Measurements from ENCODE around the gene TTI1.

TTI1 gene

GRCh38 chr20:37980876-37981275 lies 52.4 kb downstream of the TTI1 start:
- H3K4me3 ChIP-seq, result no peak overlapping the region
- no peak for TF ChIP-seq CTCF (IDR thresholded peaks at IDR 0.05)
- peaks cover 0 to 27% (median 25%) of the 10 kb centered on the region in 3 donors for H3K36me3 ChIP-seq
- H3K27me3 ChIP-seq, result no peaks in the 10 kb centered on the region
- DNase-seq, result no peak
- H3K9me3 ChIP-seq, result no peaks in the 10 kb centered on the region
- intact Hi-C loops (cut with DNase I; ENCODE audit: low total_unique reads), result no loop called here
- no peak overlapping the region for H3K27ac ChIP-seq
- peaks cover 0 to 19% (median 15%) of the 10 kb centered on the region in 4 donors for H3K4me1 ChIP-seq

GRCh38 chr20:37980383-37980782 lies 52.9 kb downstream of the TTI1 start:
- no peak for TF ChIP-seq CTCF (IDR thresholded peaks at IDR 0.05)
- DNase-seq, result no peak
- peaks cover 0 to 27% (median 25%) of the 10 kb centered on the region in 3 donors for H3K36me3 ChIP-seq
- H3K27me3 ChIP-seq, result no peaks in the 10 kb centered on the region
- intact Hi-C loops (cut with DNase I; ENCODE audit: low total_unique reads), result no loop called here
- peaks cover 0 to 14% (median 11%) of the 10 kb centered on the region in 4 donors for H3K4me1 ChIP-seq
- H3K27ac ChIP-seq, result no peak overlapping the region
- H3K9me3 ChIP-seq, result no peaks in the 10 kb centered on the region
- no peak overlapping the region for H3K4me3 ChIP-seq

GRCh38 chr20:37979021-37979985 lies 54.0 kb downstream of the TTI1 start:
- H3K27me3 ChIP-seq, result no peaks in the 10 kb centered on the region
- no peak for TF ChIP-seq CTCF (IDR thresholded peaks at IDR 0.05)
- DNase-seq, result no peak
- H3K36me3 ChIP-seq, result peaks cover 0 to 27% (median 25%) of the 10 kb centered on the region in 3 donors
- H3K4me3 ChIP-seq, result no peak overlapping the region
- intact Hi-C loops (cut with DNase I; ENCODE audit: low total_unique reads), result no loop called here
- H3K27ac ChIP-seq, result no peak overlapping the region
- peaks cover 0 to 7% (median 7%) of the 10 kb centered on the region in 4 donors for H3K4me1 ChIP-seq
- no peaks in the 10 kb centered on the region for H3K9me3 ChIP-seq

- no peak overlapping the region for H3K4me3 ChIP-seq
- TF ChIP-seq CTCF (IDR thresholded peaks at IDR 0.05), result no peak
- no peaks in the 10 kb centered on the region for H3K4me1 ChIP-seq
- no peaks in the 10 kb centered on the region for H3K27me3 ChIP-seq
- no peaks in the 10 kb centered on the region for H3K9me3 ChIP-seq
- intact Hi-C loops (cut with DNase I; ENCODE audit: low total_unique reads), result no loop called here
- no peak overlapping the region for H3K27ac ChIP-seq
- peaks cover 0 to 20% (median 18%) of the 10 kb centered on the region in 3 donors for H3K36me3 ChIP-seq
- peak in 1 of 2 donors; percentile 3 for DNase-seq
Measured at GRCh38 chr20:37977786-37978185, 55.5 kb downstream of the TTI1 start.

- peak in 1 of 2 donors; percentile 33 for DNase-seq
- Histone ChIP-seq H3K4me1 (no peaks in the 10 kb centered on the region), H3K9me3 (no peaks in the 10 kb centered on the region), H3K27ac (no peak overlapping the region), H3K36me3 (peaks cover 0 to 20% (median 14%) of the 10 kb centered on the region in 3 donors), H3K27me3 (no peaks in the 10 kb centered on the region), H3K4me3 (no peak overlapping the region)
- intact Hi-C loops (cut with DNase I; ENCODE audit: low total_unique reads), result no loop called here
- TF ChIP-seq CTCF (IDR thresholded peaks at IDR 0.05), result no peak
Measured at GRCh38 chr20:37977338-37977737, 55.9 kb downstream of the TTI1 start.

All from tibial artery (tissue), 4 donors.